Activated naive CD8-positive, alpha-beta T cell treated with anti-CD3 and anti-CD28 coated beads, Interleukin-2, amount 10 ng/mL, durations not matched to agents 7 days and 5 days (primary cell): Measurements from ENCODE around the gene TTC24. TPM values are rescaled to one million over a fixed set of nuclear protein-coding genes. Genes with fewer than 3 reads are reported as not detected.

Source experiments
- ATAC-seq: fragments of 150-1000 bp; cut with Tn5 transposase; one replicate; pipeline ENCODE4 v1.10.0; 2021; ENCODE audit warnings: low read depth, moderate library complexity
- POLR2A ChIA-PET: fragments of 350-600 bp; sonication (Branson Sonifier 250); formaldehyde crosslinking; loops from one replicate; lab custom pipeline; 2021; ENCODE audit warnings: antibody characterized with exemption; lab: Charles Lee
- DNase-seq: peaks from one replicate; pipeline ENCODE4 v3.0.0; 2021
- H3K27ac Mint-ChIP-seq: one replicate; pipeline ENCODE4 v1.8.0; 2022; ENCODE audit warnings: mild to moderate bottlenecking, mixed read lengths
- H3K27me3 Mint-ChIP-seq: one replicate; pipeline ENCODE4 v1.8.0; 2022; ENCODE audit warnings: mild to moderate bottlenecking, moderate library complexity, mixed read lengths
- H3K36me3 Mint-ChIP-seq: one replicate; pipeline ENCODE4 v1.8.0; 2021; ENCODE audit warnings: mild to moderate bottlenecking, mixed read lengths
- H3K4me1 Mint-ChIP-seq: one replicate; pipeline ENCODE4 v1.8.0; 2021; ENCODE audit warnings: mixed read lengths
- H3K4me3 Mint-ChIP-seq: one replicate; pipeline ENCODE4 v1.8.0; 2022; ENCODE audit warnings: mild to moderate bottlenecking, moderate library complexity, mixed read lengths
- H3K9me3 Mint-ChIP-seq: one replicate; pipeline ENCODE4 v1.8.0; 2021; ENCODE audit warnings: mixed read lengths
- total RNA-seq, 2 experiments: library from RNA; stranded (reverse); gene quantifications; one replicate each; pipeline ENCODE4 v1.2.3, GENCODE V29; 2021

Gene TTC24
- total RNA-seq = 10 to 100 TPM; 22.7 to 24.1 TPM

- Mint-ChIP-seq H3K36me3 (peaks cover 1% of the 10 kb centered on the region), H3K4me3 (no peak within 1 kb of the TSS)
These were observed at the start of gene TTC24 for GRCh38 chr1:156579472-156579871. TTC24 (plus strand) TSS chr1:156579723; CDS start chr1:156581365, 1,642 bp downstream.

GRCh38 chr1:156530006-156530405 is 49.5 kb upstream of the TTC24 start:
- H3K27me3 Mint-ChIP-seq = no peaks in the 10 kb centered on the region
- no peak overlapping the region for H3K27ac Mint-ChIP-seq
- no peaks in the 10 kb centered on the region for H3K9me3 Mint-ChIP-seq
- H3K4me1 Mint-ChIP-seq = peaks cover 31% of the 10 kb centered on the region
- DNase-seq = no peak
- POLR2A ChIA-PET = no interaction called here
- ATAC-seq = no peak
- no peak overlapping the region for H3K4me3 Mint-ChIP-seq
- H3K36me3 Mint-ChIP-seq = peaks cover 45% of the 10 kb centered on the region

More at GRCh38 chr1:156579472-156579871, at the start of gene TTC24:
- H3K27me3 Mint-ChIP-seq = peaks cover under 1% of the 10 kb centered on the region
- no peaks in the 10 kb centered on the region for H3K9me3 Mint-ChIP-seq
- POLR2A ChIA-PET = interaction anchor here (1.0 kb wide), 1 partner anchor 12 kb away, joined by 3 read pairs; the partner anchor contains the start of gene NAXE
- ATAC-seq = no peak
- H3K4me1 Mint-ChIP-seq = peaks cover 23% of the 10 kb centered on the region
- DNase-seq = no peak
- no peak within 1 kb of the TSS for H3K27ac Mint-ChIP-seq

GRCh38 chr1:156532374-156532773 is 47.1 kb upstream of the TTC24 start:
- peaks cover 16% of the 10 kb centered on the region for H3K4me1 Mint-ChIP-seq
- H3K36me3 Mint-ChIP-seq = peaks cover 47% of the 10 kb centered on the region
- no peaks in the 10 kb centered on the region for H3K27me3 Mint-ChIP-seq
- ATAC-seq (no peak), DNase-seq (no peak)
- POLR2A ChIA-PET = interaction anchor here (0.6 to 0.7 kb wide), 2 partner anchors 107 to 251 kb away, joined by 4 to 5 read pairs; no protein-coding TSS in a partner anchor
- no peak overlapping the region for H3K27ac Mint-ChIP-seq
- H3K9me3 Mint-ChIP-seq = no peaks in the 10 kb centered on the region
- H3K4me3 Mint-ChIP-seq = no peak overlapping the region

GRCh38 chr1:156533568-156534220 is 45.8 kb upstream of the TTC24 start:
- Mint-ChIP-seq H3K27ac (no peak overlapping the region), H3K4me3 (no peak overlapping the region), H3K9me3 (no peaks in the 10 kb centered on the region), H3K36me3 (peaks cover 41% of the 10 kb centered on the region), H3K27me3 (no peaks in the 10 kb centered on the region), H3K4me1 (peaks cover 8% of the 10 kb centered on the region)
- ATAC-seq = no peak
- peak; percentile 13 for DNase-seq
- POLR2A ChIA-PET = no interaction called here

DNA sequence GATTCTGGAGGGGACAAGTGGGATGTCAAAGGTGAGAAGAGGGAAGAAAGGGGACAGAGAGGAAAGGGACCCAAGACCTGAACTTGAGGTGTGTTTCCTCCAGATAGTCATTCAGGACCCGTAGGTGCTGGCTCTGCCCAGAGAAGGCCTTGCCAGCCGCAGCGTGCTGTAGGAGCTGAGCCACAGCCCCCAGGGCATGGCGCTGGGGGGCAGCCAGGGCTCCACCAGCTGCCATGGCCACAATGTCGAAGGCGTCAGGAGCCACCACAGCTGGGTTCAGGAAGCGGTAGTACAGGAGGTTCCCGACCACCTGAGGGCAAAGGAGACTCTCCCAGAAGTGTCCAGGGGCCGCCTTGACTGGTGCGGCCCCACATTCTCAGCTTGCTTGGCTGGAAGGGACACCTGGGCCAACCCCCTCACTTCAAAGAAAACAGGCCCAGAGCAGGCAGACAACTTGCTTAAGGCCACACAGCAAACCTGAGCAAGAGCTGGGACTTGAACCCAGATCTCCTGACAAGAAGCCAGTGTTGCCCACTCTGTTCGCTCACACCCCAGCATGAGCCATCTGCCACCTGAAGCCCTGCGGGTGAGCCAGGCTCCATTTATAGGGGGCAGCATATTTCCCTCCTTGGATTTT is 45.0 kb upstream of the TTC24 start:
- Mint-ChIP-seq H3K9me3 (no peaks in the 10 kb centered on the region), H3K36me3 (peaks cover 46% of the 10 kb centered on the region), H3K27me3 (no peaks in the 10 kb centered on the region), H3K4me3 (no peak overlapping the region), H3K27ac (no peak overlapping the region), H3K4me1 (peaks cover 12% of the 10 kb centered on the region)
- POLR2A ChIA-PET = no interaction called here
- ATAC-seq = no peak
- DNase-seq = peak; percentile 17

GRCh38 chr1:156537027-156537426 is 42.5 kb upstream of the TTC24 start:
- no peaks in the 10 kb centered on the region for H3K9me3 Mint-ChIP-seq
- peaks cover 14% of the 10 kb centered on the region for H3K4me1 Mint-ChIP-seq
- POLR2A ChIA-PET = no interaction called here
- ATAC-seq (no peak), DNase-seq (peak; percentile 7)
- no peaks in the 10 kb centered on the region for H3K27me3 Mint-ChIP-seq
- peaks cover 47% of the 10 kb centered on the region for H3K36me3 Mint-ChIP-seq
- H3K4me3 Mint-ChIP-seq = no peak overlapping the region
- H3K27ac Mint-ChIP-seq = no peak overlapping the region

GRCh38 chr1:156538711-156539440 is 40.6 kb upstream of the TTC24 start:
- Mint-ChIP-seq H3K36me3 (peaks cover 40% of the 10 kb centered on the region), H3K4me3 (peak overlapping the region; percentile 7), H3K27ac (no peak overlapping the region), H3K9me3 (no peaks in the 10 kb centered on the region), H3K4me1 (peaks cover 17% of the 10 kb centered on the region), H3K27me3 (no peaks in the 10 kb centered on the region)
- ATAC-seq = no peak
- peak; percentile 22 for DNase-seq
- POLR2A ChIA-PET = interaction anchor here (0.7 kb wide), 1 partner anchor 18 kb away, joined by 3 read pairs; no protein-coding TSS in a partner anchor

GRCh38 chr1:156539818-156540355 is 39.6 kb upstream of the TTC24 start:
- POLR2A ChIA-PET = interaction anchor here (1.7 kb wide), 1 partner anchor 15 kb away, joined by 4 read pairs; no protein-coding TSS in a partner anchor
- DNase-seq (no peak), ATAC-seq (no peak)
- Mint-ChIP-seq H3K27me3 (no peaks in the 10 kb centered on the region), H3K9me3 (no peaks in the 10 kb centered on the region), H3K36me3 (peaks cover 36% of the 10 kb centered on the region), H3K27ac (no peak overlapping the region), H3K4me1 (peaks cover 17% of the 10 kb centered on the region), H3K4me3 (no peak overlapping the region)

DNA sequence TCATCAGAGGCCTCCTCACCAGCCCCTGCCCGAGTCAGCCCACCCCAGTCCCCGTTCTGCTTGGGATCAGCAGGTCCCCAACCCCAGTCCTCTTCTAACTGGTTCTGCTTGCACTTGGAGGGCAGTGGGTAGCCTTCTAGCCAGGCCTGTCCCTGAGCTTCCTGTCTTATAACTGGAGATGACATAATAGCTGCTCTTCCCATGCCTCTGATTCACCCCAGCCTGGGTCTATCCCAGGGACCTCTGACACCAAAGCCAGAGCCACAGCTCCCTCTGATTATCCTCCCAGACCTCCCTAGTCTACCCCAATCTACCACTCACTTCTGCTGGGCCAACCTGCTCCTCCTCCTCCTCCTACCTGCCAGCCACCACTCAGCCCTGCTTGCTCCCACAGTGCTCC is 38.6 kb upstream of the TTC24 start:
- Mint-ChIP-seq H3K36me3 (peaks cover 38% of the 10 kb centered on the region), H3K4me1 (peaks cover 17% of the 10 kb centered on the region), H3K9me3 (no peaks in the 10 kb centered on the region), H3K27me3 (no peaks in the 10 kb centered on the region), H3K4me3 (no peak overlapping the region), H3K27ac (no peak overlapping the region)
- ATAC-seq = no peak
- POLR2A ChIA-PET = interaction anchor here (1.7 kb wide), 1 partner anchor 16 kb away, joined by 4 read pairs; no protein-coding TSS in a partner anchor
- DNase-seq = peak; percentile 17

DNA sequence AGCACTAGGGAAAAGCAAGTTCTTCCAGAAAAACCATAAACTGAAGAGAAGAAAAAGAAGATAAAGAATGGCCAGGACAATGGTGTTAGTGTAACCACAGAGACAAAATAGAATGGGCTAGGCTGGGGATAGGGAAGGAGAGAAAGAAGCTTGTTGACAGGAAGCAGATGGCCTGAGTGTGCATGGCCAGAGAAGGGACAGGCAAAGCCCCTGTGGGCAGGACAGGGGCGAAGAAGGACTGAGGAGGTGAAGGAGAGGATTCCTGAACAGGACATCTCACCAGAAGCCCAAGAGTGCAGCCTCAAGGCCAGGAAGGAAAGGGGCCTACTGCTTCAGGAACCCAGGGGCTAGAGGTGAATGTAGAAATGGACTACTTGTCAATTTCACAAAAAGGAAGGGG is 36.5 kb upstream of the TTC24 start:
- POLR2A ChIA-PET = no interaction called here
- Mint-ChIP-seq H3K36me3 (peaks cover 44% of the 10 kb centered on the region), H3K27ac (peak overlapping the region; percentile 17), H3K27me3 (no peaks in the 10 kb centered on the region), H3K9me3 (no peaks in the 10 kb centered on the region), H3K4me3 (no peak overlapping the region), H3K4me1 (peaks cover 17% of the 10 kb centered on the region)
- ATAC-seq (no peak), DNase-seq (no peak)

DNA sequence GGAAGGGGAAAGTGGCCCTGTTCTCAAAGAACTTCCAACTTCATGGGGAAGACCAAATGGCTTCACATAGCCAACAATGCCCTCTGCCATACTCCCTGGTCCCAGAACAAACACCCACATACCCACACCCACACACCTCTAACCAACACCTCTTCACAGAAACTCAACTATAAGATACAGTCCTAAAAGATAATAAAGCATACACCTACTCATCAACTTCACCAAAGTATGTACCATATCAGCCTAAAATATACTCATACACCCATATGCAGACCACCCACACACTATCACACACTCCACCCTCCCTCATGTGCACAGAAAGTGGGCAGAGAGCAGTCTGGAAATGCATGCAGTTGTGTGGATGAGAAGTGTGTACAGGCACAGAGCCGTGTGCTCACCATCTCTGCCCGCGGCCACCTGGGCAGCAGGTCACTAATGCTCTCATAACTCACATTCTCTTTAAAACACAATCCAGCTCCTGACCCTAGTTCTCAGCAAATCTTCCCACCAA is 34.9 kb upstream of the TTC24 start:
- H3K27me3 Mint-ChIP-seq = no peaks in the 10 kb centered on the region
- no peak overlapping the region for H3K4me3 Mint-ChIP-seq
- no peak overlapping the region for H3K27ac Mint-ChIP-seq
- no peak for ATAC-seq
- DNase-seq = no peak
- POLR2A ChIA-PET = no interaction called here
- peaks cover 33% of the 10 kb centered on the region for H3K36me3 Mint-ChIP-seq
- H3K9me3 Mint-ChIP-seq = no peaks in the 10 kb centered on the region
- peaks cover 5% of the 10 kb centered on the region for H3K4me1 Mint-ChIP-seq

GRCh38 chr1:156546267-156546666 is 33.3 kb upstream of the TTC24 start:
- ATAC-seq (no peak), DNase-seq (no peak)
- Mint-ChIP-seq H3K4me1 (peaks cover 3% of the 10 kb centered on the region), H3K4me3 (no peak overlapping the region), H3K27me3 (no peaks in the 10 kb centered on the region), H3K36me3 (peaks cover 32% of the 10 kb centered on the region), H3K27ac (no peak overlapping the region), H3K9me3 (no peaks in the 10 kb centered on the region)
- POLR2A ChIA-PET = no interaction called here

DNA sequence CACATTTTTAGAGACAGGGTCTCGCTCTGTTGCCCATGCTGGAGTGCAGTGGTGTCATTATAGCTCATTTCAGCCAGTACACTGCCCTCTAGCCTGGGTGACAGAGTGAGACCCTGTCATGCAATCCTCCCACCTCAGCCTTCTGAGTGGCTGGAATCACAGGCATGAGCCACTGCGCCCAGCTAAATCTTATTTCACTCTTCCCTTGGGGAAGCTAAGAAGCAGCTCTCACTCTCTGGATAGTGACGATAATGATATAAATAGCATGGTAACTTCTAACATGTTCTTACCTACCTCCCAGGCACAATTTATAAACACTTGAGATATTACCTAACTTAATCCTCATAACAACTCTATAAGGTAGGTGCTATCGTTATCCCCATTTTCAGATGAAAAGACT is 32.1 kb upstream of the TTC24 start:
- Mint-ChIP-seq H3K27me3 (no peaks in the 10 kb centered on the region), H3K4me3 (no peak overlapping the region), H3K36me3 (peaks cover 30% of the 10 kb centered on the region), H3K4me1 (peaks cover 3% of the 10 kb centered on the region), H3K9me3 (no peaks in the 10 kb centered on the region), H3K27ac (no peak overlapping the region)
- POLR2A ChIA-PET = no interaction called here
- no peak for DNase-seq
- ATAC-seq = no peak
